ENCODE measurements around the gene LTA. TPM values are rescaled to one million over a fixed set of nuclear protein-coding genes. Genes with fewer than 3 reads are reported as not detected.

The LTA gene
- total RNA-seq, 1 donor from 2014 or later, result not detected

DNA sequence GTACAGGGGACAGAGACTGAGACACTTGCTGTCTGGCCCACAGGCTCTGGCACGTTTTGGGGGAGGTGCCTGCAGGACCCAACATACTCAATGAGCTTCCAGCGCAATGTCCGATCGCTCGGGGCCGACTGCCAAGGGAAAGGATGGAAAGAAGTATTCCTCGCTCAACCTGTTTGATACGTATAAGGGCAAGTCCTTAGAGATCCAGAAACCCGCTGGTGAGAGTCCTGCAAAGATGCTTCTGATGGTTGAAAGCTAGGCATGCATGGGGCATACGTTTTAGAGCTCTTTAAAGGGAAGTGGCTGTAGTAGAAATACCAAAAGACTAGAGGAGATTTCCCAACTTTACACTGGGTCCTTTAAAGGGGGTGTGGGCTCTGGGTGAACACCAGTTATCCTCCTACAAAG lies 50.6 kb downstream of the LTA start:
- H3K9ac ChIP-seq (ENCODE audit: low read depth in 1 of 3, low read length in 3 of 3), result peak overlapping the region in 2 of 3 donors; percentile 33 to 96
- H3K27me3 ChIP-seq (ENCODE audit: control insufficient read depth in 3 of 3, insufficient read depth in 3 of 3, low read length in 3 of 3), result no peaks in the 10 kb centered on the region
- H3K4me3 ChIP-seq (ENCODE audit: low read length in 3 of 3), result no peak overlapping the region
- peaks cover 43 to 52% (median 44%) of the 10 kb centered on the region in 3 donors for H3K36me3 ChIP-seq (ENCODE audit: control insufficient read depth in 3 of 3, insufficient read depth in 3 of 3, low read length in 3 of 3)
- peaks cover 13 to 16% (median 14%) of the 10 kb centered on the region in 3 donors for H3K4me1 ChIP-seq (ENCODE audit: control insufficient read depth in 3 of 3, insufficient read depth in 3 of 3, low read length in 3 of 3)
- H3K27ac ChIP-seq (ENCODE audit: low read depth, low read length), result no peak overlapping the region
- no peaks in the 10 kb centered on the region for H3K9me3 ChIP-seq (ENCODE audit: control insufficient read depth in 3 of 3, low read length in 3 of 3)

Small RNA genes lying within 50 kb of the gene (small RNA-seq; reads per million reads assigned to genes)
- gene SNORA38 (3.2 reads per million, percentile 88 among the genes with 10 or more reads in this experiment), gene SNORD117 (252 reads per million, percentile 97 among the genes with 10 or more reads in this experiment), gene SNORD84 (not detected), gene UQCRHP1 (not detected)

Other genes with a start within 250 kb of the LTA start
- gene HLA-B, start 215.1 kb upstream of the LTA start, total RNA-seq, result 92.9 TPM
- 5.2 TPM for gene MICA, start 168.7 kb upstream of the LTA start, total RNA-seq
- 0.52 TPM for gene MICB, start 74.1 kb upstream of the LTA start, total RNA-seq
- gene MCCD1, start 43.3 kb upstream of the LTA start, total RNA-seq, result not detected
- gene DDX39B, start 30.3 kb upstream of the LTA start, total RNA-seq, result 436 TPM
- 1.0 TPM for gene ATP6V1G2, start 25.7 kb upstream of the LTA start, total RNA-seq
- gene NFKBIL1, start 24.7 kb upstream of the LTA start, total RNA-seq, result 20.4 TPM
- gene TNF, start 3.3 kb downstream of the LTA start, total RNA-seq, result not detected
- 2.1 TPM for gene LTB, start 10.1 kb downstream of the LTA start, total RNA-seq
- 3.7 TPM for gene LST1, start 14.0 kb downstream of the LTA start, total RNA-seq
- not detected for gene NCR3, start 20.7 kb downstream of the LTA start, total RNA-seq
- 19.8 TPM for gene AIF1, start 42.9 kb downstream of the LTA start, total RNA-seq
- gene PRRC2A, start 48.4 kb downstream of the LTA start, total RNA-seq, result 30.8 TPM
- gene BAG6, start 80.4 kb downstream of the LTA start, total RNA-seq, result 118 TPM
- gene APOM, start 83.6 kb downstream of the LTA start, total RNA-seq, result 1.0 TPM
- gene C6orf47, start 88.5 kb downstream of the LTA start, total RNA-seq, result 18.3 TPM
- gene GPANK1, start 92.7 kb downstream of the LTA start, total RNA-seq, result 16.2 TPM
- 68.4 TPM for gene CSNK2B, start 93.8 kb downstream of the LTA start, total RNA-seq
- 2.6 TPM for gene LY6G5B, start 97.7 kb downstream of the LTA start, total RNA-seq
- gene LY6G5C, start 108.8 kb downstream of the LTA start, total RNA-seq, result not detected
- 50.1 TPM for gene ABHD16A, start 131.0 kb downstream of the LTA start, total RNA-seq
- not detected for gene LY6G6F, start 134.6 kb downstream of the LTA start, total RNA-seq
- not detected for gene LY6G6D, start 143.1 kb downstream of the LTA start, total RNA-seq
- gene LY6G6C, start 149.5 kb downstream of the LTA start, total RNA-seq, result not detected
- 0.52 TPM for gene MPIG6B, start 151.1 kb downstream of the LTA start, total RNA-seq
- gene DDAH2, start 157.0 kb downstream of the LTA start, total RNA-seq, result 73.1 TPM
- 152 TPM for gene CLIC1, start 164.2 kb downstream of the LTA start, total RNA-seq
- 3.1 TPM for gene MSH5, start 167.7 kb downstream of the LTA start, total RNA-seq
- gene SAPCD1, start 190.4 kb downstream of the LTA start, total RNA-seq, result 1.0 TPM
- 1.0 TPM for gene VWA7, start 205.0 kb downstream of the LTA start, total RNA-seq
- gene VARS1, start 223.5 kb downstream of the LTA start, total RNA-seq, result 42.3 TPM
- gene LSM2, start 234.7 kb downstream of the LTA start, total RNA-seq, result 45.9 TPM
- gene HSPA1L, start 243.0 kb downstream of the LTA start, total RNA-seq, result 5.2 TPM
- gene HSPA1A, start 243.3 kb downstream of the LTA start, total RNA-seq, result 133 TPM